NCI-H1092 treated with DMSO at 0.1 percent for 48 hours (cell line): Measurements from ENCODE around the gene HABP4.

Experiments
- DNase-seq: peaks from one replicate; lab custom pipeline; 2025; lab: John Stamatoyannopoulos, UW

The HABP4 gene

DNA sequence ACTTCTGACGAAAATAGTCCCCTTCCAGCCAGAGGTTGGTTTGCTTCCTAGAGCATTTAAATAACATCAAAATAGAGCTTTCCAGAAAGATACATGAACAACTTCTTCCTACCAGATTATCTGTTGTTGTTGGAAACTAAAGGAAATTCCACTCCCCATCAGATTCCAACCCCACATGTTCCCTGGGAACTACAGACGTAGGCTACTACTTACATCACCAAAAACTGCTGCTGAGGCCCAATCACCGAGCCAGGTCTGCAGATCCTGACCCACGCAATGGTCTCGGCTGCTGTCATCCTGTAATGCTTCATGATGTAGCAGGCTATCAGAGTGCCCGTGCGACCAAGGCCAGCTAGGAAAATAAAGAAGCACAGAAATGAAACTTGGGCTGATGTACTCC is 73.4 kb downstream of the HABP4 start:
- DNase-seq: no peak

DNA sequence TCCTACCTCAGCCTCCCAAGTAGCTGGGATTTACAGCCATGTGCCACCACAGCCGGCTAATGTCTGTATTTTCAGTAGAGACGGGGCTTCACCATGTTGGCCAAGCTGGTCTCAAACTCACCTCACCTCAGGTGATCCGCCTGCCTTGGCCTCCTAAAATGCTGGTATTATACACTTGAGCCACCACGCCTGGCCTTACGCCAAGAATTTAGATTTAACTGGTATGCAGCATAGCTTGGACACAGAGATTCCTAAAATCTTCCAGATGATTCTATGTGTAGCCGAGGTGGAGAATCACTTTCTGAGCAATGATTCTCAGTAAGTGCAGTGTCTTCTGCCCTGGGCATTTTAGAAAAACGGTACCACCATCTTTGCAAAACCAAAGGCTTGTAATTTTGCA is 74.1 kb downstream of the HABP4 start:
- DNase-seq: no peak

DNA sequence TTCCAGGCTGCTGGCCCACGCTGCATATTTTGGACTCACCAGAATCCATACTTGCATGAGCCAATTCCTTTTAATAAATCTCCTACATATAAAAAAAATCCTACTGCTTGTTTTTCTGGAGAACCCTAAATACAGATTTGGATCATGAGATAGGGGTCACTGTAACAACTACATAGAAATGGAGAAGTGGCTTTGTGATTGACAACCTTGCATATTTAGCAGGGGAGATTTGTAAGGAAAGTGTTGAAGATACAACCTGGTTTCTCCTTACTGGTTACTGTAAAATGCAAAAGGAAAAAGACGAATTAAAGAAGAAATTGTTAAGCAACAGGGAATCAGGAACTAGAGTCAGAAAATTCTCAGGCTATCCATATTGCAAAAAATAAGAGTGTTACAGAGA is 74.8 kb downstream of the HABP4 start:
- no peak for DNase-seq

DNA sequence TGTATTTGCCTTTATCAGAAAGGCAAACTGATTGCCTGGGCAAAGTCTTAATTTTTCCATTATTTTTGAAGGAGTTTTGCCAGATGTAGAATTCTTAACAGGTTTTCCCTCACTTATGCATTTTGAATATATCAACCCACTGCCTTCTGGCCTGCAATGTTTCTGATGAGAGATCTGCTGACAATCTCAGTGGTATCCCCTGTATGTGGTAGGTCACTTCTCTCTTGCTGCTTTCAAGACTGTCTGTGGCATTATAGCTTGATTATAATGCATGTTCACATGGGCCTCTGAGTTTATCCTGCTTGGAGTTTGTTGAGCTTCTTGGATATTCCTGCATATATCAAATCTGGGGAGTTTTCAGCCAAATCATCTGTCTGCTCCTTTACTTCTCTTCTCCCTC is 82.2 kb downstream of the HABP4 start:
- no peak for DNase-seq

- DNase-seq: no peak
Observed at GRCh38 chr9:96540106-96540505, 90.1 kb downstream of the HABP4 start.
